ENCODE results near the gene SC5D.

Gene SC5D

GRCh38 chr11:121292495-121293287, at the start of gene SC5D:
SC5D (plus strand) TSS chr11:121292771; CDS start chr11:121303376, 10,605 bp downstream.
- peak; percentile 94 to 95 for DNase-seq

GRCh38 chr11:121244884-121245283, 47.7 kb upstream of the SC5D start:
- DNase-seq = no peak

GRCh38 chr11:121246021-121246768, 46.4 kb upstream of the SC5D start:
- DNase-seq = no peak

- DNase-seq = no peak
Observed at GRCh38 chr11:121246769-121247035, 45.9 kb upstream of the SC5D start.

GRCh38 chr11:121248496-121248895, 44.1 kb upstream of the SC5D start:
- DNase-seq = no peak

- DNase-seq = peak in 1 of 2 donors; percentile 58
Observed at GRCh38 chr11:121249039-121249663, 43.4 kb upstream of the SC5D start.

- DNase-seq = no peak
Observed at GRCh38 chr11:121250843-121251242, 41.7 kb upstream of the SC5D start.

GRCh38 chr11:121253951-121254350, 38.6 kb upstream of the SC5D start:
- DNase-seq = no peak

- DNase-seq = no peak
Observed at GRCh38 chr11:121254756-121255155, 37.8 kb upstream of the SC5D start.

- DNase-seq = no peak
Observed at GRCh38 chr11:121255473-121256125, 37.0 kb upstream of the SC5D start.

- no peak for DNase-seq
Observed at GRCh38 chr11:121257289-121257688, 35.3 kb upstream of the SC5D start.

- no peak for DNase-seq
Observed at GRCh38 chr11:121257976-121258375, 34.6 kb upstream of the SC5D start.

- DNase-seq = no peak
Observed at GRCh38 chr11:121265586-121265985, 27.0 kb upstream of the SC5D start.

- DNase-seq = no peak
Observed at GRCh38 chr11:121268581-121268980, 24.0 kb upstream of the SC5D start.

- no peak for DNase-seq
Observed at GRCh38 chr11:121270001-121270678, 22.4 kb upstream of the SC5D start.

GRCh38 chr11:121274332-121274991, 18.1 kb upstream of the SC5D start:
- DNase-seq = no peak

- DNase-seq = no peak
Observed at GRCh38 chr11:121281698-121282097, 10.9 kb upstream of the SC5D start.

GRCh38 chr11:121282386-121282785, 10.2 kb upstream of the SC5D start:
- DNase-seq = no peak

GRCh38 chr11:121282886-121283502, 9.6 kb upstream of the SC5D start:
- DNase-seq = no peak

GRCh38 chr11:121291319-121291718, 1.3 kb upstream of the SC5D start:
- DNase-seq = no peak

- no peak for DNase-seq
Observed at GRCh38 chr11:121291896-121292494, 576 bp upstream of the SC5D start.

GRCh38 chr11:121293288-121293594, 670 bp downstream of the SC5D start:
- no peak for DNase-seq
